Measurements from ENCODE around the gene GPR108.

- TF ChIP-seq CTCF (IDR thresholded peaks at IDR 0.05): no peak
- no peak for TF ChIP-seq POLR2A (IDR thresholded peaks at IDR 0.05)
Measured at GRCh38 chr19:6772866-6773322, 35.5 kb upstream of the GPR108 start.

Measured in heart left ventricle (tissue), 13 donors.